Endothelial cell of hepatic sinusoid (primary cell): ENCODE results near the gene HAPLN2.
"Not testable (repeated sequence)": the region's sequence is repeated elsewhere in the genome, so short reads cannot be mapped to it uniquely, and the experiment has no call there.

Experiments used
- in situ Hi-C: cut with HindIII; loops from 2 replicates; pipeline ENCODE4 v1.10.0; 2017; ENCODE audit warnings: low sequenced_read_pairs

Gene HAPLN2

DNA sequence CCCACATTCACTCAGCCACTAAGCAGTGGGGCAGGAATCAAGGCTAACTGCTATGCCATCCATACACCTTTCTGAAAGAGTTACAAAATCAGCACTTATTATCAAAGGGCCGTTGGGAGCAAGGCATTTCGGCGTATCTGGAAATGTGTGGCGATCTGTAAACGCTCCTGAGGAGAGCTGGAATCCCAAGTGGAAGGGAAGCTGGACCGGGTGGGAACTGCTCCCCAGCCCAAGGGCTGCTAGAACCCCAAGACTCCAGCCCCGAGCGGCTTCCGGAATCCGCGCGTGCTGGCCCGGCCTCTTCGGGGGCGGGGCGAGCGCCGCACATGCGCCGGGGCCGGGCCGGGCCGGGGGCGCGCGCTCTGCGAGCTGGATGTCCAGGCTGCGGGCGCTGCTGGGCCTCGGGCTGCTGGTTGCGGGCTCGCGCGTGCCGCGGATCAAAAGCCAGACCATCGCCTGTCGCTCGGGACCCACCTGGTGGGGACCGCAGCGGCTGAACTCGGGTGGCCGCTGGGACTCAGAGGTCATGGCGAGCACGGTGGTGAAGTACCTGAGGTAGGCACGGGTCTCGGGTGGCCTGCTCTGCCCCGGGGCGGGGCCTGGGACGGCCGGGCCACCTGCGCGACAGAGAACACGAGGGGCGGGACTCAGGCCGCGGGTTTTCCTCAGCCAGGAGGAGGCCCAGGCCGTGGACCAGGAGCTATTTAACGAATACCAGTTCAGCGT, 27.6 kb upstream of the HAPLN2 start, which contains the start of gene NAXE:
TSS of gene NAXE (plus strand) at position 345 of the 726 bp plus-strand sequence. CDS start at position 374, 29 bp downstream.
- in situ Hi-C loops: no loop called here

DNA sequence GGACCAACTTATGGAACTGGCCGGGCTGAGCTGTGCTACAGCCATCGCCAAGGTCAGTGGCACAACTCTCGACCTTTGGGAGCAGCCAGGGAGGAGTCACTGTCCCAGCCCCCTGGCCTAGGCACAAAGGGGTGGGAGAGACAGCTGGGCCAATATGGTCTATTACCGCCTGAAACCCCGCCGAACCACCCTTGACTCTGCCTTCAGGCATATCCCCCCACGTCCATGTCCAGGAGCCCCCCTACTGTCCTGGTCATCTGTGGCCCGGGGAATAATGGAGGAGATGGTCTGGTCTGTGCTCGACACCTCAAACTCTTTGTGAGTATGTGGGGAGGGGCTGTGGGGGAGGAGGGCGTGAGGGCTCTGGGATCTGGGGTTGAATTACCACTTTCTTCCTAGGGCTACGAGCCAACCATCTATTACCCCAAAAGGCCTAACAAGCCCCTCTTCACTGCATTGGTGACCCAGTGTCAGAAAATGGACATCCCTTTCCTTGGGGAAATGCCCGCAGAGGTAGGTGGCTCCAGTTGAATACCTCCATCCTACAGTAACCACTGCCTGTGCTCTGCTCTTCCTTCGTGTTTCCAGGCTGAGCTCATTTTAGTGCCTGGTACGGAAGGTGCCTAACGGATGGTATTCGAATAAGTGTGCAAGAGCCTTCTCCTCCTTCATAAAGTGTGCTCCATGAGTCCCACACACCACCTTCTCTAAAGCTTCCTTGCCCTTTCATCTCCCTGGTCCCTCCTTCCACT, 26.9 kb upstream of the HAPLN2 start:
- in situ Hi-C loops: no loop called here

DNA sequence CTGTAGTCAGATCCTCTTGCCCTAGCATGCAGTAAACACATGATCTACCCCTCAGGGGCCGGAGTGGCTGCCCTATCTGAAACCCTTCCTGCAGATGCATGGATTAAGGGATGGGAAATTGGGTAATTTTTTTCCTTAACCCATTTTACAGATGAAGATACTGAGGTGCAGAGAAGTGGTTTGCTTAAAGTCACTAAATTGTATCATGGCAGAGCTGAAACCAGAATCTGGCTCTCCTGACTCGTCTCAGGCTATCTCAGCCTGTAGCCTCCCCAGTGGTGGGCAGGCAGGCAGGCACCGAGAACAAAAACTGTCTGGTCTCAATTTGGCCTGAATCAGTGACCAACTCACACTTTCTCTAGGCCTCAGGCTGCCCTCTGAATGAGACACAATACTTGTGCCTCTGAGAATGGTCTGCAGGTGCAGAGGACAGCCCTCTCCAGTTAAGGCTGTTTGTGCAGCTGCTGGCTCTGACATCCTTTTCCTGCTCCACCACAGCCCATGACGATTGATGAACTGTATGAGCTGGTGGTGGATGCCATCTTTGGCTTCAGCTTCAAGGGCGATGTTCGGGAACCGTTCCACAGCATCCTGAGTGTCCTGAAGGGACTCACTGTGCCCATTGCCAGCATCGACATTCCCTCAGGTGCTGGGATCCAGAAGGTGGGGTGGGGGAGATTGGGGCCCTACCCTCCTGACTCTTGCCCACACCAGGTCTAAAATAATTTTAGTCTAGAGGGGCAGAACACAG, 26.1 kb upstream of the HAPLN2 start:
- in situ Hi-C loops: no loop called here

DNA sequence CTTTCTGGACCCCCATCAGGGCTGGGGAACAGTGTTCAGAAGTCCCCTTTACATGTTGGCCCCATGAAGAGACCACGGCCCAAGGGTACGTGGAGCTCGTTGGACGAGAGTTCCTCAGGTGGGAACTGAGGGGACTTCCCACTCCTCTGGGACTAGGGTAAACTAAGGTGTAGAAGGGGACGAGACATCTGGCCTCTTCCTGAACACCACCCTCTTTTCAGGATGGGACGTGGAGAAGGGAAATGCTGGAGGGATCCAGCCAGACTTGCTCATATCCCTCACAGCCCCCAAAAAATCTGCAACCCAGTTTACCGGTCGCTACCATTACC, 25.6 kb upstream of the HAPLN2 start:
- in situ Hi-C loops: no loop called here

DNA sequence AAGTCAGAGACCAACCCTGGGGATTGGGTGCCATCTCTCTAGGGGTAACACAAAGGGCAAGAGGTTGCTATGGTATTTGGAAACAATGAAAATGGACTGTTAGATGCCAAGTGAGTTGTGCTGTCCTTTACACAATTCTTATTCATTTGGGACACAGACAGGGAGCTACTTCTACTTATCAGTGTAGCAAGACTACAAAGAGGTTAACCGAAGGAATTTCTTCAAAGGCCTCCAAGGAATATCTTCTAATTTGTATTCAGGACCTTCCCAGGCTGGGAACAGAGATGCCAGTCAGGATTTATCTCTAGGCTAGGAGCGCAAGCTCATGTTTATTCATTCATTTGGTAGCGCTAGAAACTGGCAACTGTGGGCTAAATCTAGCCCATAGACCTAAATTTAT, 25.0 kb upstream of the HAPLN2 start:
- in situ Hi-C loops: no loop called here

DNA sequence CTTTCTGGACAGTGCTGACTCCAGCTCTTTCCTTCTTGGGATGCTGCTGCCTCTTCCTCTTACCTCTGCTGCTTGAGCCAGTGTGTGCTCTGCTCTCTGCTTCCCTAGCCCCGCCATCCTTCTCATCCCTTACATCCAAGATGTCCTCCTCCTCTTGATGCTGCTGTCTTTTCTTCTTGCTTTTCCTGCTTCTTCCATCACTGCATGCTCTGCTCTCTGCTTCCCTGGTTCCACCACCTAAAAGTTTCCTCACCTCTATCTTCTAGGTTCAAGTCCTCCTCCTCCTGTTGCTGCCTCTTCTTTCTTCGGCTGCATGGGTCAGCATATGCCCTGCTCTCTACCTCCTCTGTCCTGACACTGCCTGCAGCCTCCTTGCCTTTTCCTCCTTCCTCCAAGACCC, 24.2 kb upstream of the HAPLN2 start:
- in situ Hi-C loops: no loop called here

DNA sequence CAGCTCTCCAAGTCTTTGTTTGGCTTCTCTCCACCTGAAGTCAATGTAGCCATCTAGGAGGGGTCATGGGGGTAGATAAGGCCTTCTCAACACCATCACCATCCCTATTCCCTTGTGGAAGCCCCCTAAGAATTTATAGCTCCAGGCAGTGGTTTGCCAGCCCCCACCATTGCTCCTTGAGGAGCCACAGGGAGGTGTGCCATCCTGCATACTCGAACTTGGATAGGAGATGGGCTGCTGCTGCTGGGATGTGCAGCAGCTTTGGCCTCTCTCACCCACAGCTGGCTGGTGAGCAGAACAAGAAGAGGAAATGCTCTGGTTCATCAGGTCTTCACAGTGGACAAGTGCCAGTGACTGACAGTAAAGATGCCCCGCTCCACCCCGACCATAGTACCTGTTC, 22.8 kb upstream of the HAPLN2 start:
- in situ Hi-C loops: no loop called here

DNA sequence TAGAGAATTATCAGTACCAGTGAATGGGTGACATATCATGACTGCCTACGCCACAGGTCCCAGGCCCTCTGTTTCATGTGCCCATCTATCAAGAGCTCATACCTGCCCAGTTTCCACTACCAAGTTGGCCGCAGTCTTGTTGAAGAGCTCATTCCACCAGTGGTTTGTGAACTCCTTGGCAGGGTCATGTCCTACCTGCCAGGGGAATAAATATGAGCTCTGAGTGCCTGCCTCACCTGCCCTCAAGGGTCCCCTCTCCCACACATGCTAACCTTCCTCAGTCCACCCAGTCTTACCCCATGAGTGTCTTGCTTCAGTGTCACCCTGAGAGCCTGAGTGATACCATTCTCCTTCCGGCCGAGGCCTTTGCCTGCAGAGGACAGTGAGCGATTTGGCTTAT, 21.1 kb upstream of the HAPLN2 start:
- in situ Hi-C loops: no loop called here

DNA sequence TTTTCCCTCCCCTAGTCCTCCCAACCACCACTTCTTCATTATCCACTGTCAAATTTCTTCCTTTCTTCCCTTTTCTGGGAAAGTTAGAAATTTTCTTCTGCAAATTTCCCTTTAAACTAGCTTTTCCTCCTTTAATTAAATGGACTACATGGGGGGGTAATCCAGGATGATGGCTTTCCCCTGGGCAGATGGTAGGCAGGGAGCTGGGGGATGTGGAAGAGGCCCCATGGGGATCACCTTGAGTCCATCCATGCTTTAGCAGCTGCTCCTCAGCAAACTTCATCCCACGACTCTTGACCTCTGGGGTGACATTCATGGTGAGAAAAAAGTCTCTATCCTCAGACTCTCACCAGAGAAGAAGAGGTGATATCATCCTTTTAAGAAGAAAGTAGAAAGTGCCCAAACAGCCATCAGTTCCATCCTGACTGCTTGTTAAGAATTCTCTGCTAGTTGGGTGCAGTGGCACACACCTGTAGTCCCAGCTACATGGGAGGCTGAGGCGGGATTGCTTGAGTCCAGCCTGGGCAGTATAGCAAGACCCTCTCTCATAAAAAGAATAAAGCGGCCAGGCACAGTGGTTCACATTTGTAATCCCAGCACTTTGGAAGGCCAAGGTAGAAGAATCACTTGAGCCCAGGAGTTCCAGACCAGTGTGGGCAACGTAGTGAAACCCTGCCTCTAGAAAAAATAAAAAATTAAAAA, 20.3 kb upstream of the HAPLN2 start:
- in situ Hi-C loops: no loop called here

DNA sequence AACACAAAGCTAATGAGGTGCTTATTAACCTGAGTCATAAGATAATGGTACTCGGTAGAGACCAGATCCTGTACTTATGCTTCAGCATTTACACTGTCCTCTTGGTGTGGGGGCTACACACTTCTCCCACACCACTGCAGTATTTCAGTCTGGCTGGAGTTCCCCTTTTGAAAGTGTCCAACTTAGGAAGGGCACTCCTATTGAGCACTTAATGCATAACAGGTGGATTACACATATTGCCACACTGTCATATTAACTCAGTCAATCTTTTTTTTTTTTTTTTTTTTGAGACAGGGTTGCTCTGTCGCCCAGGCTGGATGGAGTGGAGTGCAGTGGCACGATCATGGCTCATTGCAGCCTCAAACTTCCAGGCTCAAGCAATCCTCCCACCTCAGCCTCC, 19.4 kb upstream of the HAPLN2 start:
- in situ Hi-C loops: no loop called here

DNA sequence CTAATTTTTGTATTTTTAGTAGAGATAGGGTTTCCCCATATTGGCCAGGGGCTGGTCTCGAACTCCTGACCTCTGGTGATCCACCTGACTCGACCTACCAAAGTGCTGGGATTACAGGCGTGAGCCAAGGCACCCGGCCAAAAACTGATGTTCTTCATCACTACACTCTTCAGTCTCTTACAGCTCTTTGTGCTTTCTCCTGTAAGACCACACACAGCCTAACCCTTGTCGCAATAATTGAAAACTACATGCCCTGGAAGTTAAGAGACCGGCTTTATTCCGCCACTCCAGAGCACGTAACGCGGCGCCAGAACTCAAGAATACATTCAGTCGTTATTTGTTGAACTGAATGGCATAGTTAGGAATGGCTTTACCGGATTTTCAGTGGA, 18.5 kb upstream of the HAPLN2 start:
- in situ Hi-C loops: no loop called here

DNA sequence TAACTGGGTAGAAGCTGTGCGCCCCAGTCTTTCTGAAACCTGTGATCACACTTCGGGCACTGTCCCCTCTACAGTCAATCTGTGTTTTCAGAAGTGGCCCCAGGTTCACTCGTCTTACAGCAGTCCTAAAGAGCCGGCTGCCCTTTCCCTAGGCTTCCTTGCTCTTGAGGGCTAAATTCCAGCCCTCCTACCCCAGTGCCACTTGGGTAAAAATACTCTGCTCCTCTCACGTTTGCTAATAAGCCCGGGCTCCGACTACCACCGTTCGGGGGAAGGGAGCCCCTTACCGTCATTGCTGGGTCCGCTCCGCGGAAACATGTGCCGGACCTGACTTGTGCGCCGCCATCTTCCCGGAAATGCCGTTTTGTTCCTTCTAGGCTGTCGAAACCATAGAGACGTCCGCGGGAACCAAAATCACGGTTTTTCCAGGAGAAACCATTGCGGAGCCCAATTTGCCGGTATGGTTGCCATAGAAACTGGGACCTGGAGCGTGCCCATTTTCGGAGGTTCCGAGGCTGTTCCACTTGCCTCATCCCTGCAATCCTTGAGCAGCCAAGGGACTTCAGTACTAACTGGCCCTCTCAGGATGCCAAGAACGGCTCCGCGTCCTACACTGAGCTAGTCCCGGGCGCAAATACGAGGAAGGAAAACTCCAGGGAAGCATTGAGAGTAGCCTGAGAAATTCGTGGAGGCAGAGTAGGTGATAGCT, 17.9 kb upstream of the HAPLN2 start, which contains the start of gene GPATCH4:
TSS of gene GPATCH4 (minus strand) at position 358 of the 709 bp plus-strand sequence.
- in situ Hi-C loops: no loop called here

DNA sequence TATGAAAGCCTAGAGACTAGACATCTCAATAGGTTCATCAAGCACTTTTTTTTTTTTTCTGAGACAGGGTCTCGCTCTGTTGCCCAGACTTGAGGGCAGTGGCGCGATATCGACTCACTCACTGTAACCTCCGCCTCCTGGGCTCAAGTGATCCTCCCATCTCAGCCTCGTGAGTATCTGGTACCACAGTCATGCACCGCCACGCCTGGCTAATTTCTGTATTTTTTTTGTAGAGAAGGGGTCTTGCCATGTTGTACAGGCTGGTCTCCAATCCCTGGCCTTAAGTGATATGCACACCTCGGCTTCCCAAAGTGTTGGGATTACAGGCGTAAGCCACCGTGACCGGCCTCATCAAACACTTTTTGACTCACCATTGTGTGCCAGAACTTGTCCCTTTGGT, 17.3 kb upstream of the HAPLN2 start:
- in situ Hi-C loops: no loop called here

DNA sequence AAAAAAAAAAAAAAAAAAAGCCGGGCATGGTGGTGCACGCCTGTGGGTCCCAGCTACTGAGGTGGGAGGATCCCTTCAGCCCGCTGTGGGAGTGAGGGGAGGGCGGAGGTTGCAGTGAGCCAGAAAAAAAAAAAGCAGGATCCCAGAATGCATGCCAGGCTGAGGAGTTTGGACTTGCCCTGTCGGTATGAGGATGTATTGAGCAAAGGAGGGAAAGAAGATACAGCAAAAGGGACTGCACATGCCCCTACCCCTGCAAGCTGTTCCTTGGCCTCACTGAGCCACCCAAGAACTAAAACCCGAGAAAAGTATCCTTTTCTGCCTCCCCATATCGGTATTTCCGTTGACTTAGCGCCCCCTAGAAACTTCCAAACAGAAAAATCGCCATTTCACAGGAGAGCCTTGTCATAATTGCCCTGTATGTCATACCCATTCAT, 16.6 kb upstream of the HAPLN2 start:
- in situ Hi-C loops: no loop called here

DNA sequence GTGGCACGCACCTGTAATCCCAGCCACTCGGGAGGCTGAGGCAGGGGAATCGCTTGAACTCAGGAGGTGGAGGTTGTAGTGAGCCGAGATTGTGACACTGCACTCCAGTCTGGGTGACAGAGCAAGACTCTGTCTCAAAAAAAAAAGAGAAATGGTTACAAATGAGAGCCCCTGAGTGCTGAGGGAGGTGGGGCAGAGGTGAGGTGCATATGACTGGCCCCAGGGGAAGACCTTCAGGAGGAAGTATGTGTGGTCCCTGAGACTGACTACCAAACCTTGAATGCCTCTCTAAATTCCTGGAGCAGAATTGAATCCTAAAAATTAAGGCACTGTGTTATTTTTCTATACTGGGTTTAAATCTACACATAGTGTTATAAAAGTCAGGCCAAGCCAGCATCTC, 11.9 kb upstream of the HAPLN2 start:
- in situ Hi-C loops: not testable (repeated sequence)

DNA sequence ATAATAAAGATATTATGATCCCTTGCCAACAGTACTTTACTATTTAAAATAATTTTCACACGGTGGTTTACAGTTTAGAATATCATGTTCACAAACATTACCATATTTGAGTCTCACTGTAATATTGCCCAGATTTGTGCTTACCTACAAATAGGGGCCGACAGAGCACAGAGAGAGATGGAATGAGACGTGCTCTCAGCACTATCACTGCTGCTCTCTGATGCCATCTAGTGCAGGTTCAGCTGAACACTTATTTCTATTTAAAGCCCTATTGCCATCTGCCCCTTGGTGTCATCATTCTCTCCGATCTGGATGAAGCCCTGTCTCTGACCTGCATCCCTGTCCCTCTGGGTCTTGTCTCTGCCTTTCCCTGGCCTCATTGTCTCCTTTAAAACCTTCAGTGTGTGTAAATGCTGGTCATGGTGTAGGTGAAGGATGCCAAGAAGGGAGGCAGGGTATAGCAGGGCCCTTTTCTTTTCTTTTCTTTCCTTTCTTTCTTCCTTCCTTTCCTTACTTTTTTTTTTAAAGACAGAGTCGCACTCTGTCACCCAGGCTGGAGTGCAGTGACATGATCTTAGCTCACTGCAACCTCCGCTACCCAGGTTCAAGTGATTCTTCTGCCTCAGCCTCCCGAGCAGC, 11.1 kb upstream of the HAPLN2 start:
- in situ Hi-C loops: no loop called here

DNA sequence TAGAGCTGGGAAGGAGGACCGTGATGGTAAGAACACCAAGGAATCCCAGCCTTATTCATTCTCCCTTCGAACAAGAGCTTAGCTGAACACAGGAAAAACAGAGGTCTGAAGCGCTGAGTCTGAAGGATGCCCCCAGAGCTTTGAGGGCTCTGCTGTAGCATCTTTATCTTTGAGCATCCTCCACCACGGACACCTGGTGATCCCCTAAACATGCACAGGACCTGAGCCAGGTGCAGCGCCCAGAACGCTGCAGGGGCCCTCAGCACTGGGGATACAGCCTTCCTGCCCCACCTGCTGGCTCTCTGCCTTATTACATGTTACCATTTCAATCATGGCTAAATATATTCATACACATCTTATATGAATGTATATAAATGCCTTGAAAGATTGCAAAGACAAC, 10.2 kb upstream of the HAPLN2 start:
- in situ Hi-C loops: no loop called here

DNA sequence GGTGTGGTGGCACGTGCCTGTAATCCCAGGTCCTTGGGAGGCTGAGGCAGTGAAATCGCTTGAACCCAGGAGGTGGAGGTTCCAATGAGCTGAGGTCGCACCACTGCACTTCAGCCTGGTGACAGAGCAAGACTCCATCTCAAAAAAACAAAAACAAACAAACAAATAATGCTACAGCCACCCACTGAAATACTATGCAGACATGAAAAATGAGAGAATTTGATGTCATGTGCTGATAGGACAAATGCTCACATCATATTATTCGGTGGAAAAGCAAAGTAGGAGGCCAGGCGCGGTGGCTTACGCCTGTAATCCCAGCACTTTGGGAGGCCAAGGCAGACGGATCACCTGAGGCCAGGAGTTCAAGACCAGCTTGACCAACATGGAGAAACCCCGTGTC, 9.1 kb upstream of the HAPLN2 start:
- in situ Hi-C loops: not testable (repeated sequence)

DNA sequence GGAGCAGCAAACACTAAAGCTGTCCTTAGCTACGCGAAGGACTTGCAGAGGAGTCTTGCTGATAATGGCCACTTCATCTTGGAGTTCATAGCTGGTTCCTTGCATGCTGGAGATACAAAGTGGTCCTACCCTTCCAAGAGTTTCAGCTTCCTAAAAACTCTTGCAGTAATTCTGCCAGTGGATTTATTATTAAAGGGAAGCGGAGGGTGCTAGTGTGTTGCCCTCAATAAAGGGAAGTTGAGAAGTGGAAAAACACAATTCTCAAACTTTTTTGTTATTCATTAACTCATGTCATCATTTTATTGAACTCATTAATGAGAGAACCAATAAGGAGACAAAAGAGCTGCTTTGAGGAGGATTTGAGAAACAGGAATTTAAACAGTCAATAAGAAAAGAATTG, 6.5 kb upstream of the HAPLN2 start:
- in situ Hi-C loops: no loop called here

DNA sequence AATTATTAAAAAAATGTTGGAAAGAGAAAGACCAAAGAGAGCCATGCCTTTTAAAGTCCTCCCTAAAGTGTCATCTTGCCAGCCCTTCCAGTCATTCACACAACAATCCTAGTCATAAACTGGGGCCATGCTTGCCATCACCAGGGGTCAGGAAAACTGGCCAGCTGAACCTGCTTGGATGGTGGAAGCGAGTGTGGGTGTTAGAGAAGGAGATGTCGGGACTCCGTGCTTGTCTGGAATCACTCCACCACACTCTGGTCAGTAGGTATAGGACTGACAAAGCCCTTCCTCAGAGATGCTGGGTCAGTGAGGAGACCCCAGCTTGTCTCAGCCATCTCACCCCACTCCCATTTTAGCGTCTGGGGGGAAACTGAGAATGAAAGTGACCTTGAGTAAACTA, 3.3 kb upstream of the HAPLN2 start:
- in situ Hi-C loops: loop anchor here (5.0 kb wide), 1 partner anchor 39 kb away; the partner anchor contains the start of gene TTC24
